Tongue (tissue), 2 donors: ENCODE results near the gene SPTSSB. TPM values are rescaled to one million over a fixed set of nuclear protein-coding genes. Genes with fewer than 3 reads are reported as not detected.

Experiments
- DNase-seq: peaks from one replicate; pipeline ENCODE4 v3.0.0-alpha.2; 2015
- total RNA-seq: library from RNA; depleted of rRNA; stranded (reverse); fragments of >200 nt; gene quantifications from one replicate; pipeline ENCODE4 v1.2.3, GENCODE V29; 2014

SPTSSB gene
- total RNA-seq, 1 donor from 2014 or later: 4.4 TPM

- DNase-seq: no peak
These were observed 18.9 kb upstream of the SPTSSB start for GRCh38 chr3:161390200-161390599.

DNA sequence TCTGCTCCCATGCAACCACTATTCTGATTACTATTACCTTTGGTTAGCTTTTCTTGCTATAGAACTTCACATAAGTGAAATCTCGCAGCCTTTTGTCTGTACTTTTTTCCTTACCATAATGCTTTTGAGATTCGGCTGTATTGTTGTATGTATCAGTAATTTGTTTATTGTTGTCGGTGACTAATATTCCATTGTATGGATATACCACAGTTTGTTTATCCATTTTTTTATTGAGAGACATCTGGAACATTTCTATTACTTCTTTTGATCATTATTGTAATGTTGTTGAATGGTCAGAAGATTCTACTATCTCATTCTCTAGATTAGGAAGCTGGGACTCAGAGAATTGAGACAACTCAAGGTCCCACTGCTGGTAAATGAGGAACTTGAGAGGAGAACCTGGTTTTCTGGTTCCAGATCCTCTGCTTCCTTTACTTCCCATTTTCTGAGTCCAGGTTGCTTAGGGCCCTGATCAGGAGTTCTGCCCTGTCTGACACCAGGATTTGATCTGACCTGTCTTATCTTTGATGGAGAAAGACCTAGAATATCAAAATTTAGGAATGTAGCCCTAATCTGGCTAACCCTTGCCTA lies 18.2 kb upstream of the SPTSSB start:
- DNase-seq: no peak

DNA sequence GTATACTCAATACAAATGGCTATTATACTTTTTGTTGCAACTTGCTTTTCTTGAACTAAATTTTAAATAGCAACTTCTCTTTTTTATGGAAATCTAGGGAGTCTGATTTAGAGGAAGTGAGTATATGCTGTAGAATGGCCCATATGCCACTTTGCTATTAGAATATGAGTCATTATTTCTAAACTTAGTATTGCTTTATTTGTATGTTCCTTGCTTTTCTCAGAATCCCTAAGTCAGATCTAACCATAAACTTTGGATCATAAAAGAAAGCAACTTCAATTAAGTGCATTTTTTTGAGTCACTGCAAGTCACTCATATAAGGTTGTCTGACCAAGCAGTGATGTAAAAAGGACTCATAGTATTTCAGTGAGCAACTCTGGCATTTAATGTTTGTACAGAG lies 17.5 kb upstream of the SPTSSB start:
- no peak for DNase-seq

DNA sequence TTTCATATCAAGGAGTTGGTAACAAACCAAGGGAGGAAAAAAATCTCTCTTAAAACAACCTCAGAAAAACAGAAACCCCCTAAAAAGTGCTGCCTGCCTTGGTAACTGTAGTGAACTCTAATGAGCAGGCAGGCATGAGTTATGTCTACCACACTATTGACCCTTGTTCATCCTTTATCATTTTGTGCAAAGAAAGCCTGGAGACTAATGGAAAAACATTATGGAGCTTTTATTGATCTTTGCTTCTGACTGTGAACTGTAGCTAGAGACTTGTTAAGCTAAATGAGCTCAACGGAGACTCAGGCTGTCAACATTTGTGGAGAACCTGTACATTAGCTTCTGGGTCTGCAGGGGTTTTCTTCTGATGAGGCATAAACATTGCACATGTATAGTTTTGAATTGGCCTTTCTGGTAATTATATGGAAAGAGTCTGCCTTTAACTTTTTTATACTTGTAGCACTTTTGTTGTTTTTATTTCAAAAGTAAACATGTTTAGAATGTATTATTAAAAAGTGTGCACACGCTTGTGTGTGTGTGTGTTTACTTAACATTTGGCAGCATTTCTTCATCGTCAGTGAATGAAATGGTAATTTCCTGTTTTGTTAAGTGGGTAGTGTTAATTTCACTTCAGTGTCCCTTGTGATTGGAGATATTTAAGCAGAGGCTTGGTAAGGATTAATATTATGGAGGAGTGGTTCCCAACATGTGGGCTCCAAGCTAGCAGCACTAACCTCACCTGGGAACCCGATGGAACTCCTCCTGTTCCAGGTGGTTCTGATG lies 15.9 kb upstream of the SPTSSB start:
- no peak for DNase-seq

DNA sequence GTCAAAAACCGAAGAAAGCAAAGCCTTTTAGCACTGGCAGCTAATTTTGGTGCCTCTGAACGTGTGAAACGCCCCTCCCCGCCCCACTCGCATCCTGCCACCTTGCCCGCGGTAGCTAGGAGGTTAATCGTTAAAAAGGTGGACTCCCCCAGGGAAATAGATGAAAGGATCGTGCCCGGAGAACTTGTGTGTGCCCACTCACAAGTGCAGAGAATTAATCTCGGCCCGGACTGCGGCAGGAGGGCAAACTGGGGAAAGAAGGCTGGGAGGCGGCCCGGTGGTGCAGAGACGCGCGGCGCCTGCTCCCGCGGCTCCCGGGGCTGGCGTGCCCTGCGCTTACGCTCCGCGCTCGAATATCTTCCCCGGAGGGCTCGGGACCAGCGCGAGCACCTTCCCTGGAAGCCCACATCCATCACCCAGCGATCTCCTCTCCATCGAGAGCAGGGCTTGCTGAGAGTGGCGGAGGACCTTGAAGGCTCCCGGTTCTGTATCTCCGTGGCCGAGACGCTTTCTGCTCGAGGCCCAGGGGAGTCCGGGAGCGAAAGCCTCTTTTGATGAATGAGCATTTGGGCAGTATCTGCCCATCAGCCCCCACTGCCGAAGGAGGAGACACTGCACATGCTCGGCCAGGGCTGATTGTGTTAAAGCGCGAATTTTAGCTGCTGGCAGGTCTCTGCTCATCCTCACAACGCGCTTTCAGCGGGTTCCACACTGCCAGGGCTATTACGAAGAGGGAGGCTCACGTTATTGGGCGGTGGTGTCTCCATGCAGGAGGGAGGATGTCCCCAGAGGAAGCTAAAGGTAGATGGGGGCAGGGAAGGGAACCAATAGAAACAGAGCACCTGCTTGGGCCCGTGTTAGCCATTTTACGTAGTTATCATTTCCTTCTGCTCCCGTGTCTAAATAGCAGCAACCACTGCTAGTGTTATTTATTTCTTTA lies 1.3 kb upstream of the SPTSSB start:
- peak; percentile 41 for DNase-seq

DNA sequence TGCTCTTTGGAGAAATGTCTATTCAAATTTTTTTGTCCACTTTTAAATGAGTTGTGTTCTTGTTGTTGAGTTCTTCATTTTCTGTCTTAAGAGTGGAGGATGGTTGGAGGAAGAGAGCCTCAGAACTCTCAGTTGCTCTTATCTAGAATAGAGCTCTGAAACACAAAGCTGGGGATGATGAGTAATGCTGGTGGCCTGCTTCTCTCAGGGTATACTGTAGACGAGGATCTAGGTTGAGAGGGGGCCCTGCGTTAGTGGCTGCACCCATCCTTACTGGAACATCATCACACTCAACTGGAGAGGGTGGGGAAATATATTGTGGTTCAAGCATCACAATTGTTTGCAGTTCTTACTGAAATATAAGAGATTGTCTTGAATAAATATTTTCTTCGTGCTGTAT lies 1.8 kb downstream of the SPTSSB start:
- DNase-seq: no peak

GRCh38 chr3:161366094-161366493 lies 5.2 kb downstream of the SPTSSB start:
- no peak for DNase-seq

GRCh38 chr3:161358488-161358887 lies 12.8 kb downstream of the SPTSSB start:
- DNase-seq: no peak

- no peak for DNase-seq
These were observed 15.0 kb downstream of the SPTSSB start for GRCh38 chr3:161356287-161356686.

- DNase-seq: no peak
These were observed 15.8 kb downstream of the SPTSSB start for GRCh38 chr3:161355508-161355907.

- DNase-seq: no peak
These were observed 16.8 kb downstream of the SPTSSB start for GRCh38 chr3:161354554-161354953.

DNA sequence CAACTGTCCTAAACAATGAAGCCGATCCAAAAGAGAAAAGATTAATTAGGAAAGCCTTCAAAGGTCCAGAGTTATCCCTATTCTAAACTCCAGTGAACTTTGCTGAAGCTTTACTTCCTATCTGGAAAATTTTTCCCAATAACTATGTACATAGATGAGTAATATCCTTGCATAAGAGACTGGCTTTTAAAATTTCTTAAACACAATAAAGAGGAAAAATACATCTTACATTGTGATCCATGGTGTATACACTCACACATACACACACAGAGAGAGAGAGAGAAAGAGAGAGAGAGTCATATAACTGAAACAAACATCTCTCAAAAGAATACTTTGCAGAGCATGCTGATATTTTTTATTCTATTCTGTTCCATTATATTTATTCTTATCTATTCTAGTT lies 20.0 kb downstream of the SPTSSB start:
- DNase-seq: no peak

DNA sequence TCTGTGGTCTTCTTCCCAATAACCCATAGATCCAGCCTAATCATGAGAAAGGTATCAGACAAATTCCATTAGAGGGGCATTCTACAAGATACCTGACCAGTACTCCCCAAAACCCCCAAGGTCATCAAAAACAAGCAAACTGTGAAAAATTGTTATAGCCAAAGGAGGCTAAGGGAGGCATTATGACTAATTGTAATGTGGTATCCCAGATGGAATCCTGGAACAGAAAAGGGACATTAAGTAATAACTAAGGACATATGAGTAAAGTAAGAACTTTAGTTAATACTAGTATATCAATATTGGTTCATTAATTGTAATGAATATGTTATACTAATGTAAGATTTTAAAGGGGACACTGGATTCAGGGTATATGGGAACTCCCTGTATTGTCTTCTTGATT lies 20.4 kb downstream of the SPTSSB start:
- DNase-seq: no peak

GRCh38 chr3:161349529-161350312 lies 21.6 kb downstream of the SPTSSB start:
- DNase-seq: peak; percentile 43

DNA sequence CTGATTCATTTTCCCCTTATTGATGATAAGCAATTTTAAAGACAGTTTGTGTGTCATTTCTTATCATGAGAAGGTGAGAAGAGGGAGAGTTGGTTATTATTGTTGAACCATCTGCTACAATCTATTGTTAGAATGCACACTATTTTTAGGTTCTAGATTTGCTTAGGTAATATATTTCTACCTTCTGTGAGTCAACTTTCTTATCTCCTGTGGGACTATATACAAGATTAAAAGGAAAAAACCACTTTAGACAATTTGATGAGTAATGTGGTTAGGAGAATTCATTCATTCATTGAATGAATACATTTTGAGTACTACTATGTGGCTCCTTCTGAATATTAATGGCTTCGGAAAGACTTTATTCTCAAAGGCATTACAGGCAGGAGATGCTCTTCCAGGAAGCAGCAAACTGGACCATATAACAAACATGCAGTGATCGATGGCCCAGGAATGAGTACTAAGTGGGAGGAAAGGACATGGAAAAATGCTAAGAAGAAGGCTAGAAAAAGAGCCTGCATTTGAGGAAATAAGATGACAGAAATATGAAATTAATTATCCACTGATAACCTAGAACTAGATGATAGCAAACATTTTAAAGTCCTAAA lies 22.4 kb downstream of the SPTSSB start:
- DNase-seq: no peak

- DNase-seq: no peak
These were observed 23.6 kb downstream of the SPTSSB start for GRCh38 chr3:161347726-161348125.

DNA sequence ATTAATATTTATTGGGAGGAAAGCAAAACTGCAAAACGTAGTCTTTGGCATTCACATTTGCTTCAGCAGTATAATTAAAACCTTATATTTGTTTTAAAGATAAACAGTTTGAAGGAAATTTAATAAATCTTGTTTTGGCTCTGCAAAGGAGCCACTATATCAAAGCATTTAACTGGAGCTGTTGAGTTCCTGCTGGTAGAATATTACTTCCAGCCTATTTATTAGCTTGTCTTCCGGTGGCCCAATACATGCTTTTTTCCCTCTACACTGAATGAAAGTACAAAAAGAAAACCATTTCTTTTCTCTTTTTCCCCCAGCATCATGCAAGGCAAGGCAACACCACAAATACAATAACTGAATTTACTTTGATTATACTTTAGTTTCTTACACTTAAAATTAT lies 26.3 kb downstream of the SPTSSB start:
- no peak for DNase-seq

GRCh38 chr3:161343986-161344385 lies 27.3 kb downstream of the SPTSSB start:
- no peak for DNase-seq

- no peak for DNase-seq
These were observed 27.8 kb downstream of the SPTSSB start for GRCh38 chr3:161343540-161343939.

DNA sequence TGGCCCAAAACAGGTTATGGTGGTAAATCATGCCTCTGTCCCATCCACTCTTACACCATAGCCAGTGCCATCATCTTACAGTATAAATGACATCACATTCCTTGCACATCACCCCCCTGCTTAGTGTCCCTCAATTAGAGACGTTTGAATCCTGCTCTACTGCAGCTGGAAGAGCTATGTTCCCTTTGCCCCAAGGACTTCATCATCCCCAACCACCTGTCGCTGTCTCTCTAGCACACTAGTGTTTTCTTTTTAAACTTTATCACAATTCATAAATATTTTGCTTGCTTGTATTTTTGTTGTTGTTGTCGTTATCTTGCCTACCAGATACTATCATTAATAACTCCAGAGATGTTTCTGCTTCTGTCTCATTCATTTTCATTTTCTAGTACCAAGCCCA lies 28.7 kb downstream of the SPTSSB start:
- DNase-seq: no peak
